NCI-H2196 (cell line): ENCODE data around the gene GSN.
"Not testable (repeated sequence)": the region's sequence is repeated elsewhere in the genome, so short reads cannot be mapped to it uniquely, and the experiment has no call there.

Experiments
- DNase-seq: peaks from one replicate; lab custom pipeline; 2025; ENCODE audit not compliant: unreplicated experiment; lab: John Stamatoyannopoulos, UW

Gene GSN

GRCh38 chr9:121286973-121287741, 19.2 kb downstream of the GSN start:
- peak; percentile 62 for DNase-seq

DNA sequence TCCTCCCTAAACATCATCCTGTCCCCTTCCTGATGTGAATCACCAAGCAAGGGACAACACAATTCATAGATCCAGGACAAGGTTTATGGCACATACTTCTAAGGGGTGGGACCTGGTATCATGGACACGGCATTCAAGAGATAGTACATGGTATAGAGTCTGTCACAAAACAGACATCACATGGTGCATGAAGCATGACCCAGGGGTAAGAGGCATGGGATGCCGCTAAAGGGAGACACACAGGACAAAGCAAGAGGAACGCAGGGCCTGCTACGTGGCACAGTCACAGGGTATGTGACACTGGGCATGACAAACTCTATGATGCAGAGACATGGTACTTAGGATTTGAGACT, 20.7 kb downstream of the GSN start:
- no peak for DNase-seq

DNA sequence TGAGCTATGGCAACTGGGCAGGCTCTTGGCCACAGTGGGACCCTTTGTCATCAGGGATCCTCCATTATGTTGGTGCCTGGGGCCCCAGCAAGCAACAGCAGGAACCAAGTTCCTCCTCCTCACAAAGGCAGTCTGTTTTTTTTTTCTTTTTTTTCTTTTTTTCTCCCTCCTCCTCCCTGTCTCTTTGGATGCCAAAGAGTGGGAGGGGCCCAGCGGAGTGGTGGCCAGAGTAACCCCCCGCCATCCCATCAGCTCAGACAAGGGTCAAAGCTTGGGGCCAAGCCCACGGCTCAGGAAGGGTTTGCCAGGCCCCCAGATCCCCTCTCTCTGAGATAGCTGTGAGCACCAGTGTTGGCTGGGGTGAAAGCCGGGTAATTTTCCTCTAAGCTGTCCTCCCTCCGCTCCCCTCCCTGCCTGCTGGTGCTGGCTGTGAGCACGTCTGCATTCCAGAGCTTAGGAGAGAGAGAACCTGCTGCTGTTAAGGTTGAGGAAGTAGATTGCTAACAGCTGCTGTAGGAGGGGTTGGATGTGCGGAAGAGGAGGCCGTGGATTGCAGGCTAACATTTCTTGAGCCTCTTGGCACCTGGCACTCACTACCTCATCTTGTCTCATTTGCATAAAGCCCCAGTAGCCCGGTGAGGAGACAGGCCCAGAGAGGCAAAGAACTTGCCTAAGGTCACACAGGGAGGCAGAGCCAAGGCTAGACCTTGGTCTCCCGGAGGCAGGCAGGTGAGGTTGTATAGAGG, 21.2 kb downstream of the GSN start:
- peak; percentile 22 for DNase-seq

GRCh38 chr9:121289772-121290370, 21.9 kb downstream of the GSN start:
- DNase-seq: no peak

DNA sequence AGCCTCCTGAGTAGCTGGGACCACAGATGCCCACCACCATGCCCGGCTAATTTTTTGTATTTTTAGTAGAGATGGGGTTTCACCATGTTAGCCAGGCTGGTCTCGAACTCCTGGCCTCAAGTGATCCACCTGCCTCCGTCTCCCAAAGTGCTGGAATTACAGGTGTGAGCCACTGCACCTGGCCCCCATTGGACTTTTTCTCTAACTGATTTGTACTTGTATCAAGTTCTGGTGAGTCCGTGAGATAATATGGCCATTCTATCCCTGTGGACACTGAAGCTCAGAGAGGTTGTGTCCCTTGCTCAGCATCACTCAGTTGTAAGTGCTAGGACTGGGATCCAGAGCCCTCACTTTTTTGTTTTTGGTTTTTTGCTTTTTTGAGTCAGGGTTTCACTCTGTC, 23.6 kb downstream of the GSN start:
- not testable (repeated sequence) for DNase-seq

DNA sequence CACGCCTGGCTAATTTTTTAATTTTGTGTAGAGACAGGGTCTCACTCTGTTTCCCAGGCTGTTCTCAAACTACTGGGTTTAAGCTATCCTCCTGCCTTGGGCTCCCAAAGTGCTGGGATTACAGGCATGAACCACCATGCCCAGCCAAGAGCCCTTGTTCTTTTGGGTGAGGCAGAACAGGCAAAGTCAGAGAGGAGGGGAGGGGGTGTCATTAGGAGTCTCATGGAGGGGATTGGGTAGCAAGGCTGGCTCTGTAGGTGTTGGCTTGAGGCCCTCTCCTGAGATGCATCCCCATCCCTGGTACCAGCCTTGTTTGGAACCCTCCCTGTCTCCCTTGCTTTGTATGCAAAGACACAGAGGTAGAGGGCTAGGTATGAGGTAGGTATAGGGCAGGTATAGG, 24.1 kb downstream of the GSN start:
- no peak for DNase-seq

- no peak for DNase-seq
These were observed 24.9 kb downstream of the GSN start for GRCh38 chr9:121292801-121293241.

GRCh38 chr9:121294151-121294743, 26.3 kb downstream of the GSN start:
- no peak for DNase-seq

GRCh38 chr9:121294866-121295661, 27.1 kb downstream of the GSN start:
- no peak for DNase-seq

GRCh38 chr9:121295662-121296191, 27.8 kb downstream of the GSN start:
- DNase-seq: no peak

- no peak for DNase-seq
These were observed 28.5 kb downstream of the GSN start for GRCh38 chr9:121296213-121297127.

GRCh38 chr9:121297389-121297788, 29.4 kb downstream of the GSN start:
- DNase-seq: no peak

- DNase-seq: no peak
These were observed 30.1 kb downstream of the GSN start for GRCh38 chr9:121298016-121298538.

GRCh38 chr9:121298689-121299466, 30.9 kb downstream of the GSN start:
- no peak for DNase-seq

DNA sequence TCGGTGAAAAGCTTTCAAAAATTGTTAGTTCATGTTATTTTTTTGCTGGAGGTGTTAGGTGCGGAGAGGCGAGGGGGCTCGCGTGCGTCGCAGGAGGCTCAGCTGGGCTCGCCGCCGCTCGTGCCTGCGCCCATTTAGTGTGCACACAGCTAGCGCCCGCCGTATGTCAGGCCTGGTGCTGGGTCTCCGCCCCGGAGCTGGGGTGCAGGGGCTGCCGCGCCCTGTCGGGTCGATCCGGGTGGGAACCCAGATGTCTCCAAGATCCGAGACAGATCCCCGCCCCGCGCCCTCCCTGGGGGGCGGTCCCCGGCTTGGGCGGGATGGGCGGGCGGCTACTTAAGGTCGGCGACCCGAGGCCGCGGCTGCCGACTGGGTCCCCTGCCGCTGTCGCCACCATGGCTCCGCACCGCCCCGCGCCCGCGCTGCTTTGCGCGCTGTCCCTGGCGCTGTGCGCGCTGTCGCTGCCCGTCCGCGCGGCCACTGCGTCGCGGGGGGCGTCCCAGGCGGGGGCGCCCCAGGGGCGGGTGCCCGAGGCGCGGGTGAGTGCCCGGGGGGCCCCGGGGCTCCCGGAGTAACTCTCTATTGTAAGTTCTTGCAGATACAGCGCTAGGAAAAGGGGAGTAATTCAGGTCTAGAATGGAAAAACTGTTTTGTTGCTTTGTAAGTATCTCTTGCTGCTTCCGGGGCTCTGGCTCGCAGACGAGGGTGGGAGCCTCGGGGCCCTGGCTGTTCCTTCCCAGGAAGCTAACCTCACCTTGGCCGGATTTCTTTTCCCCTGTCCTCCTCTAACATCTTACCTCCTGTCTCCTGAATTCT, 31.7 kb downstream of the GSN start:
- DNase-seq: no peak

DNA sequence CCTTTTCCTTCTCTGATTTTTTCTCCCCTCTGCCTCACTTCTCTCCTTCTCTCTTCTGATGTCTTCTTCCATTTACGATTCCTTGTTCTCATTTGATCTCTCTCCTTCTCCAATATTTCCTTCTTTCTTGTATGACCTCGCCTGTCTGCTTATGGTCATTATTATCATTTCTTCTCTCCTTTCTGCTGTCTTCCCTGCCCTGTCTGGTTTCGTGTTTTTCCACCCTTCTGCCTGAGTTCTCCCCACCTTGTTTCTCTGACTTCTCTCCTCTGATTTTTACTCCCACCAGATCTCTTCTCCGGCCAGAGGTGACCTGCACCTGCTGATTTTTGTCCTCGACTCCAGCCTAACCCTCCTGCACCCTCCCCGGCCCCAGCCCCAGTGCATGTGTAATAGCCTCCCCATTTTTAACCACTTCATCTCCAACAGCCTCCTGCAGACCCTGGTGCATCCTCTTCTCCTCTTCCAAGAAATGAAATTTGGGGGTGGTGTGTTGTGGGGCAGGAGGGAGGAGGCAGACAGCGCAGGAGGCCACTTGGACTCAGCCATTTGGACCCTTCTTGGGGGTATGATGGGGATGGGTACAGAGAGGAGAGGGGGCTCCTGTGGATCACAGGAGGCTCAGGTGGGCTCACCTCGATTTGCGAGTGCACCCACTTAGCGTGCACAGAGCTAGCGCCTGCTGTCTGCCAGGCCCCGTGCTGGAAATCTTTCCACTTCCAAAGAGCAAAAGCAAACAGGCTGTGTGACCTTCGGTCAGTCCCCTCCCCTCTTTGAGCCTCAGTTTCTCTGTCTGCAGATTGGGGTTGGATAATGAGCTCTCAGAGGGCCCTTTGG, 32.5 kb downstream of the GSN start:
- no peak for DNase-seq

GRCh38 chr9:121301881-121302286, 33.9 kb downstream of the GSN start:
- DNase-seq: no peak
